WTC11 (cell line): ENCODE measurements around the gene ACVR1B. TPM values are rescaled to one million over a fixed set of nuclear protein-coding genes. Genes with fewer than 3 reads are reported as not detected.

Source experiments
- ATF3 ChIP-seq: sonication (generic); formaldehyde crosslinking; conservative IDR thresholded peaks from 2 replicates; pipeline ENCODE4 v1.8.1; 2022; ENCODE audit warnings: mild to moderate bottlenecking, missing genetic modification reagents
- E2F5 ChIP-seq: sonication (generic); formaldehyde crosslinking; IDR thresholded peaks from 2 replicates; pipeline ENCODE4 v1.8.1; 2022; ENCODE audit warnings: mild to moderate bottlenecking, moderate library complexity, missing genetic modification reagents
- ELF4 ChIP-seq: sonication (generic); formaldehyde crosslinking; IDR thresholded peaks from 2 replicates; pipeline ENCODE4 v1.8.1; 2022; ENCODE audit warnings: low read depth, mild to moderate bottlenecking, moderate library complexity, missing genetic modification reagents
- FOXJ3 ChIP-seq: sonication (generic); formaldehyde crosslinking; IDR thresholded peaks from 2 replicates; pipeline ENCODE4 v1.9.0; 2021; ENCODE audit warnings: missing genetic modification reagents, mild to moderate bottlenecking, borderline replicate concordance
- FOXK1 ChIP-seq: sonication (generic); formaldehyde crosslinking; IDR thresholded peaks from 2 replicates; pipeline ENCODE4 v1.8.0; 2022; ENCODE audit warnings: mild to moderate bottlenecking, moderate library complexity, missing genetic modification reagents
- IRF2 ChIP-seq: sonication (generic); formaldehyde crosslinking; IDR thresholded peaks from 2 replicates; pipeline ENCODE4 v1.8.0; 2022; ENCODE audit warnings: low read depth, missing genetic modification reagents, borderline replicate concordance
- JAZF1 ChIP-seq: fragments of 250-450 bp; sonication (Bioruptor Pico); IDR thresholded peaks from 2 replicates; pipeline ENCODE4 v1.9.0; 2021; ENCODE audit warnings: moderate library complexity, mild to moderate bottlenecking, inconsistent platforms
- JUN ChIP-seq: sonication (generic); formaldehyde crosslinking; IDR thresholded peaks from 2 replicates; pipeline ENCODE4 v1.8.0; 2023; ENCODE audit warnings: mild to moderate bottlenecking, missing genetic modification reagents
- MXD4 ChIP-seq: fragments of 250-450 bp; sonication (Bioruptor Pico); IDR thresholded peaks from 2 replicates; pipeline ENCODE4 v1.8.0; 2021; ENCODE audit warnings: mild to moderate bottlenecking, moderate library complexity, borderline replicate concordance
- NFE2L1 ChIP-seq: sonication (generic); formaldehyde crosslinking; IDR thresholded peaks from 2 replicates; pipeline ENCODE4 v1.8.1; 2023; ENCODE audit warnings: missing genetic modification reagents
- NR3C1 ChIP-seq: sonication (generic); formaldehyde crosslinking; conservative IDR thresholded peaks from 2 replicates; pipeline ENCODE4 v1.8.1; 2023; ENCODE audit warnings: low read depth, mild to moderate bottlenecking, missing genetic modification reagents
- RELA ChIP-seq: sonication (generic); formaldehyde crosslinking; IDR thresholded peaks from 2 replicates; pipeline ENCODE4 v1.8.1; 2022; ENCODE audit warnings: missing genetic modification reagents, mild to moderate bottlenecking, borderline replicate concordance
- SMAD3 ChIP-seq: sonication (generic); formaldehyde crosslinking; IDR thresholded peaks from 2 replicates; pipeline ENCODE4 v1.8.0; 2022; ENCODE audit warnings: missing genetic modification reagents, mild to moderate bottlenecking, borderline replicate concordance
- SOX15 ChIP-seq: fragments of 250-450 bp; sonication (Bioruptor Pico); IDR thresholded peaks from 2 replicates; pipeline ENCODE4 v1.9.0; 2021; ENCODE audit warnings: mild to moderate bottlenecking
- SP1 ChIP-seq: sonication (generic); formaldehyde crosslinking; conservative IDR thresholded peaks from 2 replicates; pipeline ENCODE4 v1.8.1; 2022; ENCODE audit warnings: missing genetic modification reagents
- TEAD1 ChIP-seq: sonication (generic); formaldehyde crosslinking; IDR thresholded peaks from 2 replicates; pipeline ENCODE4 v1.8.0; 2022; ENCODE audit warnings: mild to moderate bottlenecking, missing genetic modification reagents
- TP53 ChIP-seq: sonication (generic); formaldehyde crosslinking; IDR thresholded peaks from 2 replicates; pipeline ENCODE4 v1.8.1; 2023; ENCODE audit warnings: mild to moderate bottlenecking, missing genetic modification reagents
- USF1 ChIP-seq: sonication (generic); formaldehyde crosslinking; IDR thresholded peaks from 2 replicates; pipeline ENCODE4 v1.8.0; 2022; ENCODE audit warnings: mild to moderate bottlenecking, missing genetic modification reagents
- ZBTB21 ChIP-seq: sonication (generic); formaldehyde crosslinking; IDR thresholded peaks from 2 replicates; pipeline ENCODE4 v1.8.1; 2023; ENCODE audit warnings: mild to moderate bottlenecking, missing genetic modification reagents, borderline replicate concordance
- ZMAT4 ChIP-seq: fragments of 250-450 bp; sonication (Bioruptor Pico); IDR thresholded peaks from 2 replicates; pipeline ENCODE4 v1.9.0; 2021; ENCODE audit warnings: mild to moderate bottlenecking
- ZNF138 ChIP-seq: sonication (generic); formaldehyde crosslinking; conservative IDR thresholded peaks from 2 replicates; pipeline ENCODE4 v1.8.1; 2022; ENCODE audit warnings: mild to moderate bottlenecking, moderate library complexity, missing genetic modification reagents
- ZNF532 ChIP-seq: fragments of 250-450 bp; sonication (Bioruptor Pico); IDR thresholded peaks from 2 replicates; pipeline ENCODE4 v1.9.0; 2021; ENCODE audit warnings: mild to moderate bottlenecking, borderline replicate concordance
- total RNA-seq: library from RNA; stranded (reverse); gene quantifications from 3 replicates; pipeline ENCODE4 v1.2.3, GENCODE V29; 2021
- TF ChIP-seq, protein P1 (sequence below): sonication (generic); formaldehyde crosslinking; IDR thresholded peaks from 2 replicates; pipeline ENCODE4 v1.8.0; 2022; ENCODE audit warnings: mild to moderate bottlenecking, missing genetic modification reagents

The ACVR1B gene
- total RNA-seq, 1 experiment from 2014 or later, result 24.1 TPM

GRCh38 chr12:51951199-51951842, at the start of gene ACVR1B (continued):
- TF ChIP-seq ZNF532 (CRISPR knock-in tag), result no peak
- TF ChIP-seq, protein P1, sequence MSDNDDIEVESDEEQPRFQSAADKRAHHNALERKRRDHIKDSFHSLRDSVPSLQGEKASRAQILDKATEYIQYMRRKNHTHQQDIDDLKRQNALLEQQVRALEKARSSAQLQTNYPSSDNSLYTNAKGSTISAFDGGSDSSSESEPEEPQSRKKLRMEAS (CRISPR knock-in tag), result peak; percentile 88
- no peak for TF ChIP-seq MXD4
- peak; percentile 53; the same call in 1 of the 2 replicates for TF ChIP-seq FOXK1 (CRISPR knock-in tag)
- peak; percentile 51; the same call in 1 of the 2 replicates for TF ChIP-seq USF1
- 0 out of 2 replicates have a peak, but pooled peaks have one; percentile 17 for TF ChIP-seq NFE2L1 (CRISPR knock-in tag)
- 0 out of 2 replicates have a peak, but pooled peaks have one; percentile 33 for TF ChIP-seq TP53 (CRISPR knock-in tag)
- 0 out of 2 replicates have a peak, but pooled peaks have one; percentile 71 for TF ChIP-seq RELA (CRISPR knock-in tag)
- TF ChIP-seq NR3C1 (CRISPR knock-in tag), result no peak
- no peak for TF ChIP-seq ZBTB21
- no peak for TF ChIP-seq FOXJ3 (CRISPR knock-in tag)
- TF ChIP-seq TEAD1 (CRISPR knock-in tag), result 0 out of 2 replicates have a peak, but pooled peaks have one; percentile 76
- no peak for TF ChIP-seq SOX15 (CRISPR knock-in tag)
- peak; percentile 63; the same call in 1 of the 2 replicates for TF ChIP-seq SMAD3 (CRISPR knock-in tag)
- no peak for TF ChIP-seq ATF3 (CRISPR knock-in tag)
- TF ChIP-seq IRF2 (CRISPR knock-in tag), result no peak
- TF ChIP-seq SP1 (CRISPR knock-in tag), result peak; percentile 35; the same call in 1 of the 2 replicates
- TF ChIP-seq E2F5, result peak; percentile 24
- no peak for TF ChIP-seq ZNF138
- TF ChIP-seq JUN (CRISPR knock-in tag), result peak; percentile 68
- no peak for TF ChIP-seq ELF4 (CRISPR knock-in tag)
- TF ChIP-seq JAZF1 (CRISPR knock-in tag), result no peak
- no peak for TF ChIP-seq ZMAT4 (CRISPR knock-in tag)
